Osteoblast (primary cell): ENCODE data around the gene EXD3. TPM values are rescaled to one million over a fixed set of nuclear protein-coding genes. Genes with fewer than 3 reads are reported as not detected.

ENCODE experiments used
- DNase-seq: peaks from one replicate; pipeline ENCODE4 v3.0.0; 2011; ENCODE audit warnings: low spot score, mixed read lengths; ENCODE audit not compliant: insufficient read length; ENCODE audit errors: missing footprints
- H2AFZ ChIP-seq: 2 replicates; pipeline ENCODE4 v1.6.0; 2011; ENCODE audit warnings: mild to moderate bottlenecking, low read length
- H3K27ac ChIP-seq: 2 replicates; pipeline ENCODE4 v1.5.1; 2011; ENCODE audit warnings: mild to moderate bottlenecking, low read depth, low read length, moderate library complexity
- H3K27me3 ChIP-seq: 2 replicates; pipeline ENCODE4 v1.6.0; 2012; ENCODE audit warnings: mild to moderate bottlenecking, control low read depth, inconsistent platforms, low read length, moderate library complexity; ENCODE audit not compliant: insufficient read depth
- H3K36me3 ChIP-seq: 2 replicates; pipeline ENCODE4 v1.5.1; 2011; ENCODE audit warnings: mild to moderate bottlenecking, low read length, control low read depth, moderate library complexity; ENCODE audit not compliant: insufficient read depth
- H3K4me1 ChIP-seq: 2 replicates; pipeline ENCODE4 v1.5.1; 2011; ENCODE audit warnings: mild to moderate bottlenecking, low read length, control low read depth, moderate library complexity; ENCODE audit not compliant: insufficient read depth
- H3K4me2 ChIP-seq: 2 replicates; pipeline ENCODE4 v1.6.0; 2011; ENCODE audit warnings: mild to moderate bottlenecking, low read length; ENCODE audit not compliant: insufficient read depth
- H3K4me3 ChIP-seq: fragments of 200-600 bp; sonication (generic); 3 replicates; pipeline ENCODE4 v1.5.1; 2012; ENCODE audit warnings: mild to moderate bottlenecking, low read length, inconsistent platforms; ENCODE audit not compliant: insufficient read depth
- H3K79me2 ChIP-seq: 2 replicates; pipeline ENCODE4 v1.6.0; 2012; ENCODE audit warnings: mild to moderate bottlenecking, low read length, control low read depth, inconsistent platforms; ENCODE audit not compliant: insufficient read depth
- H3K9me3 ChIP-seq: 2 replicates; pipeline ENCODE4 v1.5.1; 2011; ENCODE audit warnings: low read depth, low read length, control low read depth
- H4K20me1 ChIP-seq: 2 replicates; pipeline ENCODE4 v1.6.0; 2012; ENCODE audit warnings: mild to moderate bottlenecking, low read length, control low read depth; ENCODE audit not compliant: insufficient read depth
- CTCF ChIP-seq: IDR thresholded peaks from 2 replicates; pipeline ENCODE4 v1.5.1; 2011; ENCODE audit warnings: mild to moderate bottlenecking, low read depth, low read length, moderate library complexity; ENCODE audit errors: extremely low read depth
- total RNA-seq: library from RNA; depleted of rRNA; stranded (reverse); fragments of >200 nt; gene quantifications from 2 replicates; pipeline ENCODE4 v1.2.3, GENCODE V29; 2012

EXD3 gene
- total RNA-seq, 1 donor, result 7.6 TPM

GRCh38 chr9:137376386-137376785, 46.6 kb downstream of the EXD3 start:
- H3K4me1 ChIP-seq, result no peaks in the 10 kb centered on the region
- no peak overlapping the region for H2AFZ ChIP-seq
- H3K36me3 ChIP-seq, result no peaks in the 10 kb centered on the region
- DNase-seq, result peak; percentile 73
- H3K79me2 ChIP-seq, result no peaks in the 10 kb centered on the region
- no peak for TF ChIP-seq CTCF
- no peak overlapping the region for H3K4me3 ChIP-seq
- H3K27me3 ChIP-seq, result no peaks in the 10 kb centered on the region
- H3K27ac ChIP-seq, result no peak overlapping the region
- H3K4me2 ChIP-seq, result no peak overlapping the region
- no peaks in the 10 kb centered on the region for H3K9me3 ChIP-seq
- no peaks in the 10 kb centered on the region for H4K20me1 ChIP-seq

GRCh38 chr9:137375321-137376058, 47.5 kb downstream of the EXD3 start:
- H4K20me1 ChIP-seq, result no peaks in the 10 kb centered on the region
- no peak overlapping the region for H2AFZ ChIP-seq
- DNase-seq, result peak; percentile 72
- H3K4me3 ChIP-seq, result no peak overlapping the region
- no peak overlapping the region for H3K4me2 ChIP-seq
- H3K79me2 ChIP-seq, result no peaks in the 10 kb centered on the region
- no peaks in the 10 kb centered on the region for H3K27me3 ChIP-seq
- H3K4me1 ChIP-seq, result no peaks in the 10 kb centered on the region
- no peak for TF ChIP-seq CTCF
- H3K9me3 ChIP-seq, result no peaks in the 10 kb centered on the region
- H3K36me3 ChIP-seq, result no peaks in the 10 kb centered on the region
- no peak overlapping the region for H3K27ac ChIP-seq

GRCh38 chr9:137374131-137374845, 48.7 kb downstream of the EXD3 start:
- no peaks in the 10 kb centered on the region for H3K4me1 ChIP-seq
- H2AFZ ChIP-seq, result no peak overlapping the region
- H3K4me2 ChIP-seq, result no peak overlapping the region
- no peak overlapping the region for H3K4me3 ChIP-seq
- no peaks in the 10 kb centered on the region for H3K9me3 ChIP-seq
- H3K27me3 ChIP-seq, result no peaks in the 10 kb centered on the region
- no peak overlapping the region for H3K27ac ChIP-seq
- H3K79me2 ChIP-seq, result no peaks in the 10 kb centered on the region
- no peaks in the 10 kb centered on the region for H3K36me3 ChIP-seq
- H4K20me1 ChIP-seq, result no peaks in the 10 kb centered on the region
- peak; percentile 86 for DNase-seq
- no peak for TF ChIP-seq CTCF

- H3K36me3 ChIP-seq, result no peaks in the 10 kb centered on the region
- H3K27ac ChIP-seq, result no peak overlapping the region
- H3K9me3 ChIP-seq, result no peaks in the 10 kb centered on the region
- no peaks in the 10 kb centered on the region for H3K27me3 ChIP-seq
- H3K4me3 ChIP-seq, result no peak overlapping the region
- no peak overlapping the region for H3K4me2 ChIP-seq
- no peaks in the 10 kb centered on the region for H3K79me2 ChIP-seq
- no peak overlapping the region for H2AFZ ChIP-seq
- no peaks in the 10 kb centered on the region for H3K4me1 ChIP-seq
- no peak for TF ChIP-seq CTCF
- DNase-seq, result peak; percentile 82
- no peaks in the 10 kb centered on the region for H4K20me1 ChIP-seq
Observed at GRCh38 chr9:137373611-137373980, 49.4 kb downstream of the EXD3 start.
